NCI-H2196 (cell line): ENCODE results near the gene JARID2.
A peak's percentile ranks its signal among the peaks of the same experiment; 100 is the strongest.

Source experiments
- DNase-seq: peaks from one replicate; lab custom pipeline; 2025; ENCODE audit not compliant: unreplicated experiment; lab: John Stamatoyannopoulos, UW

Gene JARID2

GRCh38 chr6:15434823-15435380 is 189.0 kb downstream of the JARID2 start:
- no peak for DNase-seq

- DNase-seq = no peak
These were observed 189.6 kb downstream of the JARID2 start for GRCh38 chr6:15435468-15435867.

DNA sequence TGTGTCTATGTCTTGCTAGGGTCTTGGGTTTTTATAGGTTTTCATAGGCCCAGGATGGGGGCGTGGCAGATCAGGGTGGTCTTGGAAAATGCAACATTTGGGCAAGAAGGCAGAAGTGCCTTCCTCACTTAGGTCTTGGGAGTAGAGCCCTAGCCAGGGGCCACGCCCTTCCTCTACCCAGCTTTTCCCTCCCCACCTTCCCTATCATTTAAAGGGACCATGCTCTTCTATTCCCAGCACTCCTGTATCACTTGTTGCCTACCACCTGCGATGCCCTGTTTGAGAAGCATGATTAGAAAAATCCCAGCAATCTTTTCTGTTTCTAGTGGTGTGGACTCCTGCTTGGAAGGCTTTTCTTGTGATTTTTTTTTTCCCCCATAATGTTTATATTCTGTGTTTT is 190.6 kb downstream of the JARID2 start:
- no peak for DNase-seq

GRCh38 chr6:15437090-15437635 is 191.3 kb downstream of the JARID2 start:
- DNase-seq = no peak

GRCh38 chr6:15439410-15440025 is 193.6 kb downstream of the JARID2 start:
- DNase-seq = no peak

DNA sequence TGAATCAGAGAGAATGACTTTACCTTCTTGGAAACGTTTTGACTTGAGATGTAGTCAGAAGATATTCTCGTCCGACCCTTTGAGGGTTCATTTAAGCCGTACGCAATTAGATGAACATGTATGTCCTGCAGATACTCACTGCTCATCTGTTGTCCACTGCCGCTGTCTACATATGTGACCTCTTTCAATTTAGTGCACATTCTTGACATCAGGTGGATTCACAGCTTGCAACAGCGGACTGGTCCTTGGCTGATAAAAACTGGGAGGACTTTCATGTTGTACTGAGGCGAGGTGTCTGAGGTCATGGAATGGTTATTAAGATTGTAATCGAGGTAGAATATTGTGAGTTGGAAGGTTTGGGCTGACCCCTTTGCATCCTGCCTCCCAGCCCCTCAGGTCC is 194.2 kb downstream of the JARID2 start:
- DNase-seq = no peak

- peak; percentile 68 for DNase-seq
These were observed 195.5 kb downstream of the JARID2 start for GRCh38 chr6:15441215-15441868.

DNA sequence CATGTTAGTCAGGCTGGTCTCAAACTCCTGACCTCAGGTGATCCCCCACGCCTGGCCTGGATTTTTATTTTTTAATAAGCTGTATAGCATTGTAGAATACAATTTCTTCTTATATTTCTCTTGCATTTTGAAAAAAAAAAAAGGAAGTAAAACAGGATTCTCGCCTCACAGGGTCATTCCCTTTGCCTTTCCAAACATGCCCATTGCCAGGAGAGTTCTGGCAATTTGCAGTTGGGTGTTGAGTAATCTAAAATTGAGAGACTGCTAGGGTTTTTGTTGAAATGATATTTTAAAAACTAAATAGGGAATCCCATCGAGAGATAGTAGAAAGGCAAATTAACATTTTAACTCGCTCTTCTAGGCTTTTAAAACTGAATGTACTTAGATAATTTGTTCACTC is 196.1 kb downstream of the JARID2 start:
- no peak for DNase-seq

GRCh38 chr6:15442467-15442866 is 196.6 kb downstream of the JARID2 start:
- DNase-seq = no peak

GRCh38 chr6:15443119-15443830 is 197.4 kb downstream of the JARID2 start:
- DNase-seq = no peak

- no peak for DNase-seq
These were observed 198.3 kb downstream of the JARID2 start for GRCh38 chr6:15444081-15444731.

GRCh38 chr6:15444881-15445280 is 199.0 kb downstream of the JARID2 start:
- peak; percentile 44 for DNase-seq

- no peak for DNase-seq
These were observed 201.8 kb downstream of the JARID2 start for GRCh38 chr6:15447546-15448267.

- DNase-seq = no peak
These were observed 203.1 kb downstream of the JARID2 start for GRCh38 chr6:15449011-15449410.

DNA sequence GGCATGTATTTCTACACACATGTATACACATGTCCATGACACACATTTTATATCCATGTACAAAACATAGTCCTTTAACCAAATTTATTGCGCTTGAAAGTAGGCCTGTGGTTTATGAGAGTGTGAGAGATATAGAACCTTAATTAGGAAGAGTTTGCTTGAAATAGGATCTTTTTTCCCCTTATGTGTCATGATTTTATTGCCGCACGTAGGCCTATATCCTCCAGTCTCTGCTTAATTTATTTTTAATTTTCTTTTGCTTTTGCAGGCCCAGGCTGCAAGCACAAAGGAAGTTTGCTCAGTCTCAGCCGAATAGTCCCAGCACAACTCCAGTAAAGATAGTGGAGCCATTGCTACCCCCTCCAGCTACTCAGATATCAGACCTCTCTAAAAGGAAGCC is 205.9 kb downstream of the JARID2 start:
- no peak for DNase-seq

DNA sequence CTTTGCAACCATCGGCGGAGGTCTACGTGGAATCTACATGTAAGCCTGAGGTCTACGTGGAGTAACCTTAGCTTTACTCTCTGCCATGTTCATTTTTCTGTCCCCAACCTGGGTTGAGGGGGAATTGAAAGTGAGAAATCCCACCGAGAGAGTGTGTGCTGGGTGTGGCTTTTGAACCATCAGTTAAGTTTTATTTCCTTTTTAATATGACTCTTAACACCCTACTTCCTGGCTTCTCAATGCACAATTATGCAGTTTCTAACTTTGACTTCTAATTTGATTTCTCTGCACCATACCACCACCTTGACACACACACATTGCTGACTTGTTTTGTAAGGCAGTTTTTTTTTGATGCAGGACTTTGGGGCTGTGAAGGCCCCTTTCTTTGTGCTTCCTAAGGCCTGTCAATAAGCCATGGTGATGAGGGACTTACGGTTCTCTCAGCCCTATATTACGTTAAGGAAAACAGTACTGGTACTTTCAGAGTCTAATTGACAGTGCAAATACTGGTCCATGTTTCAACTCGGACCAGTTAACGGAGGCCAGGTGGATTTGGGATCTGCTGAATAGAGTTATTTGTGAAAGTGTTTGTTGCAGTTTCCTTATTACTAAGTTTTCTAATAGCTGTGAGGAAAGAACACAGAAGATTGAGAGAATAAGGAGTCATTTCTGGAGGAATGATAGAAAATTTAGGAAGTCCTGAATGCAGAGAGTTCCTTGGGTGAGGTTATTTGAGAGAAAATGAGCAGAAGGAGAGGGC is 206.5 kb downstream of the JARID2 start:
- no peak for DNase-seq

DNA sequence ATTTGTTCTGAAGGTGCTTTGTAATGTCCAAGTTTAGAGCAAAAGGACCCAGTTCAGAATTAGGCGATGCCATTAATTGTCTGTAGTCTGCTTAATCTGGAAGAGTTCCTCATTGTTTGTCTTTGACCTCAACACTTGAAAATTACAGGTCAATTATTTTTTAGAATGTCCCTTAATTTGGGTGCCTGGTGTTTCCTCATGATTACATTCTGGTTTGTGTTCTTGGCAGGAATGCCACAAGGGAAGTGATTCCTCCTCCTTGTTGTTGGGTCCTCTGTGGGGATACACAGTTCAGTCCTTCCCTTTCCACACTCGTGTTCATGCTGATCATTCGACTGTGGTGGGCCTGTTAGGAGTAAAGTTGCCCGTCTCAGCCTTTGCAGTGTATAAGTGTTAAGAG is 207.3 kb downstream of the JARID2 start:
- DNase-seq = no peak

DNA sequence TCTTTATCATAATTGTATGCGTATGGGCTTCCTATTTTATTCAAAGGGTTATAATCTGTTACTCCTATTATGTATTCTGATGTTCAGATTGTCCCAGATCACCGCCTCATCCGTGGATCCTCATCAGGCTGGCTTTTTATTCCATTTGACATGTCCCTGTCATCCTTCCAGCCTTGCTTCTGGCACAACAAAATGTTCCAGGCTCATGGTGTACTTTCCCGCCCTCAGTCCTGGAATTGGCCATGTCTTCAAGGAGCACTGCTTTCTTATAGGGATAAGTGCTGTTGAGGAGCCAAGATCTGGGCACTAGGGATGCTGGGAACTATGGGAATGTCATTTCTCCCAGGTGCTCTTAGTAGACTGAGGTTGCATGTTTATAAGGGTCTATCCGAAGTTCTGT is 207.8 kb downstream of the JARID2 start:
- no peak for DNase-seq

DNA sequence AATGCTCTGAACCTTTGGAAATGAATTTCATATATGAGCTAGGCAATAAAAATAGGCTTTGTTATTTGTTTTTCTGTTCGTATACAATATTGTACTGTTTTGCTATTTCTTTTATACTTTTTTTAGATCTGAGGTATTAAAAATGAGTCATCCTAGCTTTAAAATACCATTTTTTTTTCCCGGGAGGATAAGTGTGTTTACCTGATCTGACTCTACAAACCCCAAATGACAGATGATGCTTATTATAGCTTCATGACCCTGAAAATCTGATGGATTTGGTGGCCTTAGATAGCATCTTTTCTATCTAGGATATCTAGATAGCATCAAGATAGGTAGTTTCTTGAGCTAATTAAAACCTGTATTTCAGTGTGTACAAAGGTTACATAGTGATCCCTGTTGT is 210.6 kb downstream of the JARID2 start:
- DNase-seq = no peak

GRCh38 chr6:15457121-15457650 is 211.3 kb downstream of the JARID2 start:
- DNase-seq = no peak
